Transverse colon (tissue), 4 donors: ENCODE measurements around the gene MID1. TPM values are rescaled to one million over a fixed set of nuclear protein-coding genes. Genes with fewer than 3 reads are reported as not detected.

Experiments used
- DNase-seq: peaks from one replicate; pipeline ENCODE4 v3.0.0-alpha.2; 2019
- H3K27ac ChIP-seq, 4 donors: fragments of 200-600 bp; sonication (generic); 2 replicates each; pipeline ENCODE4 v1.5.1; 2016 to 2018; ENCODE audit warnings: inconsistent platforms in 4 of 4
- H3K27me3 ChIP-seq: fragments of 200-600 bp; sonication (generic); 2 replicates; pipeline ENCODE4 v1.5.1; 2017; ENCODE audit warnings: inconsistent platforms
- H3K36me3 ChIP-seq, 4 donors: fragments of 200-600 bp; sonication (generic); 2 replicates each; pipeline ENCODE4 v1.5.1; 2017 to 2019; ENCODE audit warnings: inconsistent platforms in 4 of 4
- H3K4me1 ChIP-seq, 4 donors: fragments of 200-600 bp; sonication (generic); 2 replicates each; pipeline ENCODE4 v1.5.1; 2017 to 2020; ENCODE audit warnings: inconsistent platforms in 4 of 4
- H3K4me3 ChIP-seq, 4 donors: fragments of 200-600 bp; sonication (generic); 1 replicate in 1 of 4; 2 replicates in 3 of 4; pipeline versions ENCODE4 v1.5.1 to v1.6.1; 2017 to 2019; ENCODE audit warnings: inconsistent platforms in 4 of 4
- H3K9me3 ChIP-seq, 2 donors: fragments of 200-600 bp; sonication (generic); 2 replicates each; pipeline ENCODE4 v1.5.1; 2017 to 2019; ENCODE audit warnings: inconsistent platforms in 2 of 2
- EP300 ChIP-seq: sonication (generic); formaldehyde crosslinking; IDR thresholded peaks from one replicate; pipeline ENCODE4 v1.6.1; 2017; ENCODE audit warnings: antibody characterized with exemption, low read depth
- POLR2A ChIP-seq: fragments of 450-650 bp; IDR thresholded peaks from one replicate; pipeline ENCODE4 v1.6.1; 2016; ENCODE audit warnings: antibody characterized with exemption, mild to moderate bottlenecking, moderate library complexity
- POLR2AphosphoS5 ChIP-seq, 3 donors: sonication (generic); formaldehyde crosslinking; IDR thresholded peaks; one replicate each; pipeline ENCODE4 v1.6.1; 2016; ENCODE audit warnings: antibody characterized with exemption in 3 of 3
- WGBS, 2 donors: methylation state at CpG; one replicate each; pipeline ENCODE4 v1.1.5; 2018; ENCODE audit warnings: low coverage in 1 of 2; 5-methylcytosine and 5-hydroxymethylcytosine counted together
- in situ Hi-C, 4 donors: fragments of 200-750 bp; cut with MboI; loops; one replicate each; pipeline versions ENCODE4 v1.15.0 to v1.15.1; 2017; ENCODE audit warnings: low sequenced_read_pairs in 3 of 4, low pct_ligation_motif_present in 1 of 4, low pct_unique_long_range_greater_than_20kb in 1 of 4
- intact Hi-C: fragments of 100-400 bp; cut with DNase I; formaldehyde crosslinking; loops from one replicate; pipeline ENCODE4 v1.15.1; 2023; ENCODE audit warnings: low total_unique reads
- small RNA-seq, 4 donors: library from RNA; depleted of rRNA; stranded (forward); fragments of <200 nt; gene quantifications; one replicate each; pipeline ENCODE3, GENCODE V24; 2016
- total RNA-seq, 4 donors: library from RNA; depleted of rRNA; stranded (reverse); fragments of >200 nt; gene quantifications; one replicate each; pipeline ENCODE4 v1.1.0, GENCODE V29; 2016
- TF ChIP-seq, protein P1 (sequence below), 5 experiments: fragments of 200-600 bp in 3 of 5; fragments of 450-650 bp in 2 of 5; sonication (generic) in 3 of 5; IDR thresholded peaks; 1 replicate in 2 of 5; 2 replicates in 3 of 5; pipeline ENCODE4 v1.5.1; 2016 to 2017; ENCODE audit warnings: antibody characterized with exemption in 5 of 5, inconsistent platforms in 3 of 5, mild to moderate bottlenecking in 2 of 5, moderate library complexity in 1 of 5

Gene MID1
- total RNA-seq, 4 donors from 2014 or later = 27.0 to 85.2 (median 37.7) TPM

GRCh38 chrX:10397349-10397748 lies 223.0 kb downstream of the MID1 start:
- H3K4me1 ChIP-seq = no peaks in the 10 kb centered on the region
- TF ChIP-seq POLR2A (no peak), POLR2AphosphoS5 (IDR thresholded peaks at IDR 0.05) (no peak), EP300 (no peak)
- TF ChIP-seq, protein P1, sequence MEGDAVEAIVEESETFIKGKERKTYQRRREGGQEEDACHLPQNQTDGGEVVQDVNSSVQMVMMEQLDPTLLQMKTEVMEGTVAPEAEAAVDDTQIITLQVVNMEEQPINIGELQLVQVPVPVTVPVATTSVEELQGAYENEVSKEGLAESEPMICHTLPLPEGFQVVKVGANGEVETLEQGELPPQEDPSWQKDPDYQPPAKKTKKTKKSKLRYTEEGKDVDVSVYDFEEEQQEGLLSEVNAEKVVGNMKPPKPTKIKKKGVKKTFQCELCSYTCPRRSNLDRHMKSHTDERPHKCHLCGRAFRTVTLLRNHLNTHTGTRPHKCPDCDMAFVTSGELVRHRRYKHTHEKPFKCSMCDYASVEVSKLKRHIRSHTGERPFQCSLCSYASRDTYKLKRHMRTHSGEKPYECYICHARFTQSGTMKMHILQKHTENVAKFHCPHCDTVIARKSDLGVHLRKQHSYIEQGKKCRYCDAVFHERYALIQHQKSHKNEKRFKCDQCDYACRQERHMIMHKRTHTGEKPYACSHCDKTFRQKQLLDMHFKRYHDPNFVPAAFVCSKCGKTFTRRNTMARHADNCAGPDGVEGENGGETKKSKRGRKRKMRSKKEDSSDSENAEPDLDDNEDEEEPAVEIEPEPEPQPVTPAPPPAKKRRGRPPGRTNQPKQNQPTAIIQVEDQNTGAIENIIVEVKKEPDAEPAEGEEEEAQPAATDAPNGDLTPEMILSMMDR (IDR thresholded peaks at IDR 0.05) = no peak
- no peaks in the 10 kb centered on the region for H3K36me3 ChIP-seq
- WGBS, 2 donors = 61% methylated on average over 3 of the region's 3 CpGs; no CpG with 5 or more reads in 1 of the 2 donors
- no peak overlapping the region for H3K27ac ChIP-seq
- DNase-seq = no peak
- in situ Hi-C loops (no loop called here), intact Hi-C loops (no loop called here)
- H3K4me3 ChIP-seq = no peak overlapping the region
- no peaks in the 10 kb centered on the region for H3K9me3 ChIP-seq
- H3K27me3 ChIP-seq = no peaks in the 10 kb centered on the region

- no peaks in the 10 kb centered on the region for H3K36me3 ChIP-seq
- in situ Hi-C loops (no loop called here), intact Hi-C loops (no loop called here)
- WGBS, 2 donors = 59 to 67% methylated on average over 3 to 6 of the region's 6 CpGs
- H3K4me1 ChIP-seq = no peaks in the 10 kb centered on the region
- H3K4me3 ChIP-seq = no peak overlapping the region
- H3K27me3 ChIP-seq = no peaks in the 10 kb centered on the region
- H3K27ac ChIP-seq = no peak overlapping the region
- no peaks in the 10 kb centered on the region for H3K9me3 ChIP-seq
- no peak for DNase-seq
- TF ChIP-seq POLR2AphosphoS5 (IDR thresholded peaks at IDR 0.05) = no peak
- TF ChIP-seq, protein P1 (IDR thresholded peaks at IDR 0.05) = no peak
- no peak for TF ChIP-seq EP300
- TF ChIP-seq POLR2A = no peak
These were observed 224.7 kb downstream of the MID1 start for GRCh38 chrX:10395643-10396042.

Small RNA genes within 50 kb of the gene (small RNA-seq; reads per million reads assigned to genes)
- 0 reads per million in 4 donors for gene RNU6-800P
